HepG2 (cell line): Measurements from ENCODE around the gene RPTOR. TPM values are rescaled to one million over a fixed set of nuclear protein-coding genes. Genes with fewer than 3 reads are reported as not detected.
A peak's percentile ranks its signal among the peaks of the same experiment; 100 is the strongest.

ENCODE experiments used
- ATAC-seq: fragments of 200-7000 bp; cut with Tn5 transposase; 3 replicates; pipeline ENCODE4 v1.9.1; 2020; ENCODE audit warnings: mild to moderate bottlenecking, moderate library complexity
- BruUV-seq: library from RNA; stranded (reverse); fragments of 400-500 nt; replicated peaks from 2 replicates; lab custom pipeline; 2021; lab: Mats Ljungman, UMichigan
- CTCF ChIA-PET: fragments of 300-600 bp; formaldehyde crosslinking; extraction: SDS; loops from one replicate; lab custom pipeline; 2021; ENCODE audit warnings: low total read pairs, inconsistent platforms, low intra/inter-chr PET ratio; lab: Yijun Ruan, JAX
- POLR2A ChIA-PET: fragments of 350-600 bp; sonication (Branson Sonifier 250); formaldehyde crosslinking; loops from one replicate; lab custom pipeline; 2020; ENCODE audit warnings: antibody characterized with exemption, inconsistent platforms; lab: Yijun Ruan, JAX
- DNase-seq: peaks from one replicate; pipeline ENCODE4 v3.0.0-alpha.2; 2015; ENCODE audit warnings: low spot score
- FAIRE-seq: peaks from 3 replicates; lab custom pipeline; 2011; peaks lifted over from hg19 to GRCh38; lab: Jason Lieb, UNC
- H2AFZ ChIP-seq: one replicate; pipeline ENCODE4 v1.6.1; 2011; ENCODE audit warnings: low read length, inconsistent platforms
- H3K27ac ChIP-seq: fragments of 300-600 bp; 3 replicates; pipeline ENCODE4 v1.8.0; 2011; ENCODE audit warnings: mixed run types, mild to moderate bottlenecking, mixed read lengths, low read length, inconsistent platforms; ENCODE audit not compliant: insufficient read depth; ENCODE audit errors: extremely low read length
- H3K27me3 ChIP-seq, 2 experiments: fragments of 200-600 bp in 1 of 2; 2 replicates in 1 of 2; 3 replicates in 1 of 2; pipeline versions ENCODE4 v1.6.0 to v1.8.0; 2011; ENCODE audit warnings: low read length in 2 of 2, mild to moderate bottlenecking in 2 of 2, moderate library complexity in 2 of 2, inconsistent platforms in 1 of 2; ENCODE audit not compliant: insufficient read depth in 2 of 2, control insufficient read depth in 1 of 2
- H3K36me3 ChIP-seq, 2 experiments: fragments of 200-600 bp in 1 of 2; replicated peaks in 1 of 2; 2 replicates in 1 of 2; 3 replicates in 1 of 2; pipeline versions ENCODE4 v1.5.1 to v1.8.0; 2011; ENCODE audit warnings: low read length in 2 of 2, inconsistent platforms in 1 of 2; ENCODE audit not compliant: insufficient read depth in 2 of 2, control insufficient read depth in 1 of 2
- H3K4me1 ChIP-seq: 2 replicates; pipeline ENCODE4 v1.5.1; 2012; ENCODE audit warnings: low read length, inconsistent platforms; ENCODE audit not compliant: insufficient read depth
- H3K4me2 ChIP-seq: 2 replicates; pipeline ENCODE4 v1.6.0; 2011; ENCODE audit warnings: low read depth, low read length, inconsistent platforms
- H3K4me3 ChIP-seq, 3 experiments: fragments of 200-600 bp in 1 of 3; sonication (generic), shearing (Covaris generic) in 1 of 3; replicated peaks in 1 of 3; 2 replicates each; pipeline ENCODE4 v1.5.1; 2011 to 2016; ENCODE audit warnings: low read length in 3 of 3, inconsistent platforms in 2 of 3, low read depth in 2 of 3, mild to moderate bottlenecking in 2 of 3, control low read depth in 1 of 3, mixed read lengths in 1 of 3; ENCODE audit not compliant: insufficient read depth in 1 of 3
- H3K79me2 ChIP-seq: one replicate; pipeline ENCODE4 v1.6.1; 2011; ENCODE audit warnings: low read length, inconsistent platforms; ENCODE audit not compliant: insufficient read depth
- H3K9ac ChIP-seq: 2 replicates; pipeline ENCODE4 v1.6.0; 2011; ENCODE audit warnings: mild to moderate bottlenecking, low read depth, low read length, inconsistent platforms; ENCODE audit not compliant: insufficient read depth
- H3K9me3 ChIP-seq: 2 replicates; pipeline ENCODE4 v1.5.1; 2012; ENCODE audit warnings: mild to moderate bottlenecking, low read length
- H4K20me1 ChIP-seq: 2 replicates; pipeline ENCODE4 v1.6.0; 2011; ENCODE audit warnings: inconsistent platforms, mild to moderate bottlenecking, low read length, moderate library complexity; ENCODE audit not compliant: insufficient read depth
- FOSL2 ChIP-seq: sonication (generic); formaldehyde crosslinking; IDR thresholded peaks from 2 replicates; pipeline ENCODE4 v1.4.0; 2020; ENCODE audit warnings: missing genetic modification reagents
- KLF12 ChIP-seq: sonication (generic); formaldehyde crosslinking; IDR thresholded peaks from 2 replicates; pipeline ENCODE4 v1.4.0; 2020; ENCODE audit warnings: missing genetic modification reagents, borderline replicate concordance
- MATR3 ChIP-seq: sonication (generic); formaldehyde crosslinking; IDR thresholded peaks from 2 replicates; pipeline ENCODE4 v1.4.0; 2020; ENCODE audit warnings: missing genetic modification reagents
- RARA ChIP-seq: IDR thresholded peaks from 2 replicates; pipeline ENCODE4 v1.6.1; 2016; ENCODE audit warnings: missing genetic modification reagents, missing compliant biosample characterization
- RERE ChIP-seq: IDR thresholded peaks from 2 replicates; pipeline ENCODE4 v1.6.1; 2016; ENCODE audit warnings: low read depth, missing genetic modification reagents, missing compliant biosample characterization
- TCF7L2 ChIP-seq: IDR thresholded peaks from 2 replicates; pipeline ENCODE4 v1.6.1; 2011; ENCODE audit warnings: mild to moderate bottlenecking, low read depth, low read length, moderate library complexity
- ZBTB43 ChIP-seq: sonication (generic); formaldehyde crosslinking; conservative IDR thresholded peaks from 2 replicates; pipeline ENCODE4 v1.4.0; 2020; ENCODE audit warnings: missing genetic modification reagents
- ZNF460 ChIP-seq: sonication (generic); formaldehyde crosslinking; IDR thresholded peaks from 2 replicates; pipeline ENCODE4 v1.5.1; 2020; ENCODE audit warnings: missing genetic modification reagents, mild to moderate bottlenecking, borderline replicate concordance
- ZNF550 ChIP-seq: sonication (generic); formaldehyde crosslinking; IDR thresholded peaks from 2 replicates; pipeline ENCODE4 v1.4.0; 2020; ENCODE audit warnings: mild to moderate bottlenecking, missing genetic modification reagents, borderline replicate concordance
- ZNF652 ChIP-seq: IDR thresholded peaks from 2 replicates; pipeline ENCODE4 v1.6.1; 2016; ENCODE audit warnings: low read depth, borderline replicate concordance
- ZSCAN20 ChIP-seq: sonication (generic); formaldehyde crosslinking; IDR thresholded peaks from 2 replicates; pipeline ENCODE4 v1.4.0; 2020; ENCODE audit warnings: missing genetic modification reagents, mild to moderate bottlenecking, borderline replicate concordance
- WGBS: methylation state at CpG from one replicate; pipeline ENCODE4 v1.1.6; 2017; ENCODE audit warnings: low lambda C conversion rate; 5-methylcytosine and 5-hydroxymethylcytosine counted together
- in situ Hi-C: cut with HindIII; loops from 2 replicates; pipeline ENCODE4 v1.10.0; 2017; ENCODE audit warnings: low pct_unique_long_range_greater_than_20kb; ENCODE audit not compliant: extremely low pct_ligation_motif_present
- intact Hi-C: fragments of 100-400 bp; cut with micrococcal nuclease; formaldehyde crosslinking; loops from one replicate; pipeline ENCODE4 v1.10.0; 2022; ENCODE audit not compliant: unreplicated experiment
- polyA plus RNA-seq, 8 experiments: library from polyadenylated mRNA; depleted of rRNA in 3 of 8; stranded (reverse) in 7 of 8; unstranded in 1 of 8; fragments of >200 nt; fragmentation: Illumina TruSeq in 4 of 8; extraction: Trizol in 4 of 8; gene quantifications; 2 replicates each; pipeline versions ENCODE4 v1.2.1 to v1.2.3, GENCODE V29; 2011 to 2016; ENCODE audit warnings: low read depth in 4 of 8, missing spikeins in 1 of 8, mixed read lengths in 1 of 8; ENCODE audit not compliant: insufficient read depth in 1 of 8
- total RNA-seq, 5 experiments: library from RNA; depleted of rRNA; stranded (reverse); fragments of >200 nt; fragmentation: Illumina TruSeq; extraction: Trizol; gene quantifications; 2 replicates each; pipeline ENCODE4 v1.2.3, GENCODE V29; 2016; ENCODE audit warnings: low read depth in 1 of 5

The RPTOR gene
- total and polyA plus RNA-seq, 2 of the 13 experiments (the other 11 are each of a cell fraction or from before 2014, with no cell fraction given) = 6.6 to 25.3 TPM

- ChIA-PET POLR2A (no interaction called here), CTCF (no interaction called here)
- in situ Hi-C loops = no loop called here
- no peak overlapping the region for H2AFZ ChIP-seq
- no peak overlapping the region for H3K9ac ChIP-seq
- peak; percentile 57; the same call in 1 of the 2 replicates for TF ChIP-seq RARA
- TF ChIP-seq ZNF550 = no peak
- TF ChIP-seq TCF7L2 = no peak
- 0 out of 2 replicates have a peak, but pooled peaks have one; percentile 15 for TF ChIP-seq FOSL2 (CRISPR knock-in tag)
- DNase-seq (no peak), FAIRE-seq (no peak), ATAC-seq (no peak)
- H3K4me1 ChIP-seq = peaks cover 36% of the 10 kb centered on the region
- no peaks in the 10 kb centered on the region for H3K27me3 ChIP-seq
- peaks cover 7 to 18% of the 10 kb centered on the region in 2 experiments; a peak in 4 of 5 replicates for H3K36me3 ChIP-seq
- no peaks in the 10 kb centered on the region for H3K9me3 ChIP-seq
- BruUV-seq = no TSS peak
- no peak overlapping the region for H3K4me2 ChIP-seq
- intact Hi-C loops = no loop called here
- peaks cover 2% of the 10 kb centered on the region for H3K79me2 ChIP-seq
- H4K20me1 ChIP-seq = no peaks in the 10 kb centered on the region
- H3K4me3 ChIP-seq = no peak overlapping the region
- no peak overlapping the region for H3K27ac ChIP-seq
- WGBS = 92% methylated on average over 7 of the region's 7 CpGs
These were observed 244.8 kb downstream of the RPTOR start for GRCh38 chr17:80789356-80789902.

GRCh38 chr17:80790021-80790765, 245.6 kb downstream of the RPTOR start:
- in situ Hi-C loops (no loop called here), intact Hi-C loops (no loop called here)
- Histone ChIP-seq H3K79me2 (peaks cover 2% of the 10 kb centered on the region), H3K4me2 (no peak overlapping the region), H4K20me1 (no peaks in the 10 kb centered on the region), H3K27me3 (no peaks in the 10 kb centered on the region), H3K36me3 (peaks cover 7 to 24% of the 10 kb centered on the region in 2 experiments; a peak in 4 of 5 replicates), H3K4me3 (no peak overlapping the region), H3K9ac (no peak overlapping the region), H3K27ac (no peak overlapping the region), H3K4me1 (peaks cover 36% of the 10 kb centered on the region), H3K9me3 (no peaks in the 10 kb centered on the region), H2AFZ (no peak overlapping the region)
- 94% methylated on average over 12 of the region's 13 CpGs for WGBS
- ChIA-PET POLR2A (no interaction called here), CTCF (no interaction called here)
- DNase-seq = no peak
- TF ChIP-seq ZBTB43 (CRISPR knock-in tag) = no peak
- no peak for TF ChIP-seq KLF12 (CRISPR knock-in tag)
- TF ChIP-seq ZSCAN20 (CRISPR knock-in tag) = no peak
- no peak for TF ChIP-seq MATR3
- TF ChIP-seq ZNF460 = no peak
- no peak for TF ChIP-seq RERE (CRISPR knock-in tag)
- TF ChIP-seq ZNF652 (CRISPR knock-in tag) = no peak
- FAIRE-seq = no peak
- ATAC-seq = no peak
- BruUV-seq = no TSS peak
